Gastroesophageal sphincter (tissue), 3 donors: Measurements from ENCODE around the gene LPIN1.

Source experiments
- CTCF ChIP-seq, 4 experiments: fragments of 200-600 bp in 2 of 4; fragments of 450-650 bp in 2 of 4; sonication (generic) in 1 of 4; IDR thresholded peaks; one replicate each; pipeline ENCODE4 v1.5.1; 2017 to 2019; ENCODE audit warnings: antibody characterized with exemption in 4 of 4, mild to moderate bottlenecking in 2 of 4, moderate library complexity in 2 of 4
- POLR2AphosphoS5 ChIP-seq: sonication (generic); formaldehyde crosslinking; IDR thresholded peaks from one replicate; pipeline ENCODE4 v1.6.1; 2017; ENCODE audit warnings: antibody characterized with exemption

DNA sequence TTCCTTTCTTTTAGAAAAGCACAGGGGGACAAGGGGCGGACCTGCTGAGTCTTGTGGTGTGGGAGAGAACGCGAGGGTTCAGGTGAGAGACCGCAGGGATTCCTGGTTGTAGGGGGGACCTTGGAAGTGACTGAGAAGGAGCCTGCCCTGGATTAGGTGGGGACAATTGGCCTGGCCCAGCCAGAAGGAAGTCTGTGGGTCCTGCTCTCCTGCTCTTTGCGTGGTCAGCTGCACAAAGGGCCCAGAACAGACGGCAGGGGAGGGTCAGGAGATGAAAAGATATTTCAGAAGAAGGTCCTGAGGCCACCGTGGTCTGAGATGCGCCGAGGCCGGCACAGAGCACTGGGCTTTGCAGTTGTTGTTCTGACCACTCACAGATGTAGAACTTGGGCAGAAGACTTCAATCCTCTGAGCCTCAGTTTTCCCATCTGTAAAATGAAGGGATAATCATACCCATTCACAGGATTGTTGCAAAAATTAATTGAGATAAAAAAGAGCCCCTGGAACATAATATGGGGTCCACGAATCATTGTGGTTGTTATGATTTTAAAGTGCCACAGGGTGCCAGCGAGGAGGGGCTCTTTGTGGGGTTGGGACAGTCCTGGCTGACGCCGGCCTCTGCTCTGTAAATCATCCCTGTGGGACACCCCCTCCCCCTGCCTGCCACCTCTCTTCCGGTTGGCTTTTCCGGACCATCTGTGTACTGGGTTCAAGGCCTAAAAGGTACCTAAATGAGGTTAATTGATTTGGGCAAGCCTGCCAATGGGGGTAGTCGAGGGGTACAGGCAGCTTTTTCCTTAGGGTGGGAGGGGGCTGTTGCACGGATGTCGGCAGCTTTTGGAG lies 1.8 kb downstream of the LPIN1 start:
- TF ChIP-seq CTCF (IDR thresholded peaks at IDR 0.05) (no peak), POLR2AphosphoS5 (no peak)
